WERI-Rb-1 (cell line): ENCODE data around the gene LHX2.

Experiments
- DNase-seq: peaks from one replicate; pipeline ENCODE4 v3.0.0-alpha.2; 2020
- H3K27ac ChIP-seq: fragments of 250-450 bp; sonication (Bioruptor Pico); 2 replicates; pipeline ENCODE4 v1.5.1; 2020; ENCODE audit warnings: mild to moderate bottlenecking, moderate library complexity
- H3K27me3 ChIP-seq: fragments of 250-450 bp; sonication (Bioruptor Pico); 2 replicates; pipeline ENCODE4 v1.5.1; 2021; ENCODE audit warnings: mild to moderate bottlenecking, low read depth, moderate library complexity; ENCODE audit not compliant: insufficient read depth, severe bottlenecking
- H3K36me3 ChIP-seq: fragments of 250-450 bp; sonication (Bioruptor Pico); 2 replicates; pipeline ENCODE4 v1.5.1; 2020; ENCODE audit warnings: mild to moderate bottlenecking, moderate library complexity
- H3K4me3 ChIP-seq: 2 replicates; pipeline ENCODE4 v1.5.1; 2011; ENCODE audit warnings: low read depth, mild to moderate bottlenecking, control low read depth, low read length
- H3K9me3 ChIP-seq: fragments of 250-450 bp; sonication (Bioruptor Pico); 2 replicates; pipeline ENCODE4 v1.5.1; 2021; ENCODE audit warnings: mild to moderate bottlenecking, moderate library complexity; ENCODE audit not compliant: severe bottlenecking
- TF ChIP-seq, protein P1 (sequence below): IDR thresholded peaks from 2 replicates; pipeline ENCODE4 v1.5.1; 2011; ENCODE audit warnings: low read depth, mild to moderate bottlenecking, control low read depth, inconsistent platforms, low read length

The LHX2 gene

DNA sequence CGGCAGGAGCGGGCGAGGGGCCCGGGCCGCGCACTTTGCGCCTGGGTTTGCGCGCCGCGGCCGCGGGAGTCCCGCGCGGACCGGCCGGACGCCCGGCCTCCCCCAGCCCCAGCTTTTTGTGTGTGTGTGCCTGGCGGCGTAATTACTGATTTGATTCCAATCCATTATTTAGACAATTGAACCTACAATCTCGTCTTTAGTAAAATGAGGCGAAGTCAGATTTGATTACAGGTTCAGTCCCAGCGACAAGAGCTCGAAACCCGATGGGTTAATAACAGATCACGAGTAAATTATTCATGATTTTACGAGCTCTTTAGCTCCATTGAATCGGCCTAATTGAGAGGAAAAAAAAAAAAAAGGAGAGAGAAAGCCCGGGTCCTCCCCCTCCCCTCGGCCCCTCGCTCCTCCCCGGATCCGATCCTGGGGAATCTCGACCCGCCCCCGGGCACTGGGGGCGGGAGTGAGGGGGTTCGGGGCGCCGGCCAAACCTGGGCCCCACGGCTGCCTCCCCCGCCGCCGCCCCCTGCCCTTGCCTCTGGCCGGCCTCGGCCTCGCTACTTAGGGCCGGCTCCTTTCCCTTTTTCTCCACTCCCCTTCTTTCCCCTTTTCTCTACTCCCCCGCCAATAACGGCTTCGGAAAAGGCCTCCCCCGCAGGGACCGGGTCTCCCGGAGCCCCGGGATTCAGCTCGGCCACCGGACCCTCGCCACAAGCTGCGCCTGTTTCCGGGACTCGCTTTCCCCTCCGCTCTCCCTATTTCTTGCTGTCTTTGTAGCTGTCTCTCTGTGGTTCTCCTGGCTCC lies 6.6 kb downstream of the LHX2 start:
- Histone ChIP-seq H3K4me3 (no peak overlapping the region), H3K27ac (no peak overlapping the region), H3K27me3 (no peaks in the 10 kb centered on the region), H3K9me3 (no peaks in the 10 kb centered on the region), H3K36me3 (no peaks in the 10 kb centered on the region)
- DNase-seq, result no peak
- TF ChIP-seq, protein P1, sequence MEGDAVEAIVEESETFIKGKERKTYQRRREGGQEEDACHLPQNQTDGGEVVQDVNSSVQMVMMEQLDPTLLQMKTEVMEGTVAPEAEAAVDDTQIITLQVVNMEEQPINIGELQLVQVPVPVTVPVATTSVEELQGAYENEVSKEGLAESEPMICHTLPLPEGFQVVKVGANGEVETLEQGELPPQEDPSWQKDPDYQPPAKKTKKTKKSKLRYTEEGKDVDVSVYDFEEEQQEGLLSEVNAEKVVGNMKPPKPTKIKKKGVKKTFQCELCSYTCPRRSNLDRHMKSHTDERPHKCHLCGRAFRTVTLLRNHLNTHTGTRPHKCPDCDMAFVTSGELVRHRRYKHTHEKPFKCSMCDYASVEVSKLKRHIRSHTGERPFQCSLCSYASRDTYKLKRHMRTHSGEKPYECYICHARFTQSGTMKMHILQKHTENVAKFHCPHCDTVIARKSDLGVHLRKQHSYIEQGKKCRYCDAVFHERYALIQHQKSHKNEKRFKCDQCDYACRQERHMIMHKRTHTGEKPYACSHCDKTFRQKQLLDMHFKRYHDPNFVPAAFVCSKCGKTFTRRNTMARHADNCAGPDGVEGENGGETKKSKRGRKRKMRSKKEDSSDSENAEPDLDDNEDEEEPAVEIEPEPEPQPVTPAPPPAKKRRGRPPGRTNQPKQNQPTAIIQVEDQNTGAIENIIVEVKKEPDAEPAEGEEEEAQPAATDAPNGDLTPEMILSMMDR, result no peak

DNA sequence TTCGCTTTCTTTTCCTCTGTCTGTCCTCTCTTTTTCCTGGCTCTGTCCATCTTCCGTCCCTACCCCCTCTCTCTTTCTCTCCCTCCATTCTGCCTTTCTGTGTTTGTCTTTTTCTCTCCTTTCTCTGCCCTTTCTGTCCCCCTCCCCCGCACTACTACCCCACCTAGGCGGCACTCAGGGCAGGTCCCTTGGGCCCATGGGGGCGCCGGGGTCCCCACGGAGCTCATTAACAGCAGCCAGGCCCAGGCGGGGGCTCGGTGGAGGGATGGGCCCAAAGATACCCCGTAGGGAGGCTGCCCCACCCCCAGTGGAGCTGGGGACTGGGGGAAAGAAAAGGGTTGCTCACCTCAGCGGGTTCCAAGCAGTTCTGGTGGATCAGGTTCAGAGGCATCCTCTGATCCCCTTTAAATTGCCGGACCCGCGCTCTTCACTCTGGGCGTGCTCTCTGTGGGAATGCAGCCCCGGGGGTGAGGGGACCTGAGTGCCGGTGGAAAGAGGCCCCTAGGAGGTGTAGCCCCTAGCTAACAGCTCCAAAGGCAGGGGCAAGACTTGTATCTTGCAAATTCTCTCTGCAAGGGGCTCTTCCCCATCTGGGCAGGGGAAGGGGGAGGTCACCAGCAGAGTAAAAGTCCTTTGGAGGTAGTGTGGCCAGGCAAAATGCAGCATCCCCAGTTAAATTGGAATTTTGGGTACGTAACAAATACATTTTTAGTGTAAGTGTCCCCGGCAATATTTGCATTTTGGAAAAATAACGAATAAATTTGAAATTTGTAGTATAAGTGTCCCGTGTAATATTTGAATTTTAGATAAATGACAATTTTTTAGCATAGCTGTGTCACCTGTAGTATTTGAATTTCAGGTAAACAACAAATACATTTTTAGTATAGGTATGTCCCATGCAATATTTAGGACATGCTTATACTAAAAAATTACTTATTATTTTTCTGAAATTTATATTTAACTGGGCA lies 7.4 kb downstream of the LHX2 start:
- no peaks in the 10 kb centered on the region for H3K36me3 ChIP-seq
- DNase-seq, result no peak
- TF ChIP-seq, protein P1, result no peak
- no peaks in the 10 kb centered on the region for H3K9me3 ChIP-seq
- no peaks in the 10 kb centered on the region for H3K27me3 ChIP-seq
- H3K4me3 ChIP-seq, result no peak overlapping the region
- H3K27ac ChIP-seq, result no peak overlapping the region

DNA sequence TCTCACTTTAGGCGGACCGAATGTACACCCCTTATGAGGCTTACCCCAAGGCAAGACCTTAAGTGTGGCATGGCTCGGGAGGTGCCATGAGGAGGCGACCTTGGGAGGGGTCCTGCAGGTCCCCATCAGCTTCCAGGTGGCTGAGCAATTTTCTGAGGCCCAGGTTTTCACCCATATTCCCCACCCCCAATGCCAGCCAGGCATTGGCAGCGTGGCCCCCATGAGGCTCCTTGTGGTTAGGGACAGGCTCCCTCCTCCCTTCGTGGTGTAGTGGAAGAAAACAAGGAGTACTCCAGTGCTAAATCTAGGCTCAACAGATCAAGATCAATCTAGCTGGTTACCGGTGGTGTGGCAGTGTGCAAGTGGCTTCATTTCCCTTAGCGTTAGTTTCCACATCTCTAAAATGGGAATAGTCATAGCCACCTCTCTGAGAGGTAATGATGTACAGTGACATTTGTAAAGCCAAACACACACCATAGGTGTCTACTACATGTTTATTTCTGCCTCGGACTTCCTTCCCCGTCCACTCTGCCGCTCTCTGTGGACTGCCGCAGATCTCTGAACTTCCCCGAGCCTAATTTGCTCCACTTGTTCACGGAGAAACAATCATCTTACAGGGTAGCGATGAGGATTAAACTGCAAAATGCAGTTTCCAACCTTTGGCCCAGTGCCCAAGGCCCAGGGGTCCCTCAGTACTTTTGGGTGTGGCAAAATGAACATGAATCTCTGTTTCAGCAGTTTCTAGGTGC lies 8.4 kb downstream of the LHX2 start:
- TF ChIP-seq, protein P1, result peak; percentile 22; the same call in 1 of the 2 replicates
- Histone ChIP-seq H3K36me3 (no peaks in the 10 kb centered on the region), H3K27me3 (no peaks in the 10 kb centered on the region), H3K9me3 (no peaks in the 10 kb centered on the region), H3K27ac (no peak overlapping the region), H3K4me3 (no peak overlapping the region)
- DNase-seq, result no peak

DNA sequence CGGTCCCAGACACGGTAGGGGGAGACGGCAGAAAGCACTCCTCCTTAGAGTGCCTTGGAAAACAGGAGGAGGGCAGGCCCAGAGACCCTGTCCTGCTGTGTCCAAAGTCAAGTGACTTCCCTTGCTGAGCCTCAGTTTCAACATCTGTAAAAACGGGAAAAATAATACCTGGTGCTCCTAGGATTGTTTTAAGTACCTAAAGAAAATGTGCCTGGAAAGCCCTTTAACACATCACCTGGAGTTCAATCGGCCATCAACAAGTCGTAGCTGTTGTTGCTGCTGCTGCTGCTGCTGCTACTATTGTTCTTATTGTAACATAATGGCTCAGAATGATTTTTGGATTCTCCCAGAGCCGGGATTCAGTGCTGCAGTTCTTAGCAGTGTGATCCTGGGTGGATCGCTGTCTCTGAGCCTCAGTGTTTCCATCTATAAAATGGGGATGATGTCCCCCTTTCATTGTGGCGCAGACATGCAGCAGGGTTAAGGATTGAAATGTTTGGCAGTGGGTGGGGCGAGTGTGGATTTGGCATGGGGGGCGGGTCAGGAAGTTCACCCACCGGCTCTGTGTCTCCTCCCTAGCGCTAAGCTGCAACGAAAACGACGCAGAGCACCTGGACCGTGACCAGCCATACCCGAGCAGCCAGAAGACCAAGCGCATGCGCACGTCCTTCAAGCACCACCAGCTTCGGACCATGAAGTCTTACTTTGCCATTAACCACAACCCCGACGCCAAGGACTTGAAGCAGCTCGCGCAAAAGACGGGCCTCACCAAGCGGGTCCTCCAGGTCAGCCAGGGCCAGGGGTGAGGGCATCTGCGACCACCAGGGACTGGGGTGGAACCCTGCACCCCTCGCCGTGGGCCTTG lies 9.2 kb downstream of the LHX2 start:
- Histone ChIP-seq H3K9me3 (no peaks in the 10 kb centered on the region), H3K27ac (no peak overlapping the region), H3K36me3 (no peaks in the 10 kb centered on the region), H3K4me3 (no peak overlapping the region), H3K27me3 (no peaks in the 10 kb centered on the region)
- TF ChIP-seq, protein P1, result no peak
- no peak for DNase-seq

DNA sequence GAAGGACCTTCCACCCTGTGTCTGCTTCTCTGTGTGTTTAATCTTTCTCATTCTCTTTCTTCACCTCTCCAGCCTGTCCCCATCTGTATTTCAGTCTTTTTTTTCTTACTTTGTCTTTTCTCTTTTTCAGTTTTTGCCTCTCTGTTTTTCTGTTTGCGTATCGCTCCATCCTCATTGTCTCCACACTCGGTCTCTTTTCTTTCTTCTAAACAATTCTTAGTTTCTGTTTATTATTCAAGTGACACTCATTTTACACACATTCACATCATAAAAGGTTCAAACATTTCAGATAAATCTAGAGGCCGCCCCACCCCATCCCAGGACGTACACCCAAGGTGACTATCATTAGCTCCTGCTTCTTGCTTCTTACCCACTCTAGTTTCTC lies 9.8 kb downstream of the LHX2 start:
- H3K4me3 ChIP-seq, result no peak overlapping the region
- no peaks in the 10 kb centered on the region for H3K36me3 ChIP-seq
- no peaks in the 10 kb centered on the region for H3K27me3 ChIP-seq

More for the DNA sequence above, 9.8 kb downstream of the LHX2 start:
- DNase-seq, result no peak
- Histone ChIP-seq H3K27ac (no peak overlapping the region), H3K9me3 (no peaks in the 10 kb centered on the region)
- TF ChIP-seq, protein P1, result no peak
